ENCODE results near the gene LRP1B. TPM values are rescaled to one million over a fixed set of nuclear protein-coding genes. Genes with fewer than 3 reads are reported as not detected.
A peak's percentile ranks its signal among the peaks of the same experiment; 100 is the strongest.

The LRP1B gene
- total RNA-seq, 2 donors from 2014 or later, result 0.52 to 3.0 TPM

DNA sequence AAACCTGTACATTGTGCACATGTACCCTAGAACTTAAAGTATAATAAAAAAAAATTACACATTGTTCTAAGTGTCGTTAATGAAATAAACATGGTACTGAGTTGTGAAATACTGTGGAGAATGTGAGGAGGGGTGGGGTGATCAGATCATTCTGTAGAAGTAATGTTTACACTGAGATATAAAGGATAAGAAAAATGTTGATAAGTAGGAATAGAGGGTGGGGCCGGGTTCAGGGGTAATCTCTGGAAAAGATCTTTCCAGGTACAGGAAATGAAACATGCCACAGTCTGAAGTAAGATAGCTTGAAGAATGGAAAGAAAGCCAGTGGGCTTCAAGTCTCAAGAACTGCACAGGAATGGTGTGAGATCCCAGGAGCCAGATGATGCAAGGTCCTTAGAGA, 1482.4 kb downstream of the LRP1B start:
- ATAC-seq, result no peak
- no peaks in the 10 kb centered on the region for H3K4me1 ChIP-seq
- DNase-seq, result no peak
- WGBS, 2 donors, result 62 to 72% methylated on average over 2 of the region's 2 CpGs
- no peak overlapping the region for H3K27ac ChIP-seq
- intact Hi-C loops (cut with DNase I), result no loop called here
- H3K4me3 ChIP-seq, result no peak overlapping the region
- H3K27me3 ChIP-seq, result no peaks in the 10 kb centered on the region
- no peaks in the 10 kb centered on the region for H3K9me3 ChIP-seq
- TF ChIP-seq, protein P1, sequence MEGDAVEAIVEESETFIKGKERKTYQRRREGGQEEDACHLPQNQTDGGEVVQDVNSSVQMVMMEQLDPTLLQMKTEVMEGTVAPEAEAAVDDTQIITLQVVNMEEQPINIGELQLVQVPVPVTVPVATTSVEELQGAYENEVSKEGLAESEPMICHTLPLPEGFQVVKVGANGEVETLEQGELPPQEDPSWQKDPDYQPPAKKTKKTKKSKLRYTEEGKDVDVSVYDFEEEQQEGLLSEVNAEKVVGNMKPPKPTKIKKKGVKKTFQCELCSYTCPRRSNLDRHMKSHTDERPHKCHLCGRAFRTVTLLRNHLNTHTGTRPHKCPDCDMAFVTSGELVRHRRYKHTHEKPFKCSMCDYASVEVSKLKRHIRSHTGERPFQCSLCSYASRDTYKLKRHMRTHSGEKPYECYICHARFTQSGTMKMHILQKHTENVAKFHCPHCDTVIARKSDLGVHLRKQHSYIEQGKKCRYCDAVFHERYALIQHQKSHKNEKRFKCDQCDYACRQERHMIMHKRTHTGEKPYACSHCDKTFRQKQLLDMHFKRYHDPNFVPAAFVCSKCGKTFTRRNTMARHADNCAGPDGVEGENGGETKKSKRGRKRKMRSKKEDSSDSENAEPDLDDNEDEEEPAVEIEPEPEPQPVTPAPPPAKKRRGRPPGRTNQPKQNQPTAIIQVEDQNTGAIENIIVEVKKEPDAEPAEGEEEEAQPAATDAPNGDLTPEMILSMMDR (IDR thresholded peaks at IDR 0.05), result no peak
- TF ChIP-seq POLR2A (IDR thresholded peaks at IDR 0.05), result no peak
- H3K36me3 ChIP-seq (replicated peaks in 1 of 2; ENCODE audit: insufficient read depth in 1 of 2, low read depth in 2 of 2), result no peaks in the 10 kb centered on the region

DNA sequence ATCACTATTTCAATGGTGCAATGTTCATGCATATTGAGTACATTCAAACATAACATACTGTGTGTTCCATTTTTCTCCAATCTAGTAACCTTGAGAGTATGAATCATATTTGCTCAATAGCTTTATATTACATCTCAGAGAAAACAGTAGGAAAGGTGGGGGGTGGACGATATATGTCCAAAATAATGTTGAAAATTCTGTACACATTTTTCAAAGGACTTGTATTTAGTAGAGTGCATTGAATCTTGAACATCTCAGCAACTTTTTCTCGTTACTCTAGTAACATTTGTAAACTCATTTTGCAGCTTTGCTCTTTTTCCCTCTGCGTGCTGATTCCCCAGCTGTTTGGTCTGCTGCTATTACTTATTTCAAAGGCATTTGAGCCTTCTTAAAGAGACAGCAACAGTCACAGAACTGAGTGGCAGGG, 1487.0 kb downstream of the LRP1B start:
- peak in 2 of 4 donors; percentile 6 to 14 for DNase-seq
- Histone ChIP-seq H3K9me3 (no peaks in the 10 kb centered on the region), H3K27me3 (no peaks in the 10 kb centered on the region), H3K4me1 (no peaks in the 10 kb centered on the region), H3K27ac (no peak overlapping the region), H3K36me3 (replicated peaks in 1 of 2; ENCODE audit: insufficient read depth in 1 of 2, low read depth in 2 of 2) (no peaks in the 10 kb centered on the region), H3K4me3 (no peak overlapping the region)
- TF ChIP-seq, protein P1 (IDR thresholded peaks at IDR 0.05), result no peak
- TF ChIP-seq POLR2A (IDR thresholded peaks at IDR 0.05), result no peak
- intact Hi-C loops (cut with DNase I), result no loop called here
- WGBS, 2 donors, result 11 to 14% methylated on average over 3 of the region's 3 CpGs
- no peak for ATAC-seq

DNA sequence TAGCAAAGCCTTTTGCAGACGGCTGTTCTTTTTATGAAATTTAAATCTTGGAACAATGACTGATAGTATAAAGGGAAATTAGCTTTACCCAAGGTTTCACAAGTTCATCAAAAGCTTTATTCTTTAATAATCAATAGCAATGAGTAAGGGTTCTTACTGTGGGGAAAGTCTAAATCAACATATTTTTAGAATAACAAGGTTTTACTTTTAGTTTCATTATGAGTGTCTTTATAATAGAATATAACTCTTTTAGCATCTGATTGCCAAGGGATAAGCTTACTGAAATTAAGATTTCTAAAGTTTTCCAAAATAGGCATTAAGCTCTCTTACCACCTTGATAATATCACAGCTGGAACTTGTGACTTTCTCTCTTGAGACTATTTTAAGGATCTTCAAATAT, 1489.7 kb downstream of the LRP1B start:
- H3K9me3 ChIP-seq, result no peaks in the 10 kb centered on the region
- 49% methylated on average over 1 of the region's 1 CpG for WGBS, 2 donors
- TF ChIP-seq, protein P1 (IDR thresholded peaks at IDR 0.05), result no peak
- TF ChIP-seq POLR2A (IDR thresholded peaks at IDR 0.05), result no peak
- DNase-seq, result no peak
- H3K36me3 ChIP-seq (replicated peaks in 1 of 2; ENCODE audit: insufficient read depth in 1 of 2, low read depth in 2 of 2), result no peaks in the 10 kb centered on the region
- no peak overlapping the region for H3K4me3 ChIP-seq
- no peaks in the 10 kb centered on the region for H3K27me3 ChIP-seq
- ATAC-seq, result no peak
- H3K4me1 ChIP-seq, result no peaks in the 10 kb centered on the region
- H3K27ac ChIP-seq, result no peak overlapping the region
- intact Hi-C loops (cut with DNase I), result no loop called here

DNA sequence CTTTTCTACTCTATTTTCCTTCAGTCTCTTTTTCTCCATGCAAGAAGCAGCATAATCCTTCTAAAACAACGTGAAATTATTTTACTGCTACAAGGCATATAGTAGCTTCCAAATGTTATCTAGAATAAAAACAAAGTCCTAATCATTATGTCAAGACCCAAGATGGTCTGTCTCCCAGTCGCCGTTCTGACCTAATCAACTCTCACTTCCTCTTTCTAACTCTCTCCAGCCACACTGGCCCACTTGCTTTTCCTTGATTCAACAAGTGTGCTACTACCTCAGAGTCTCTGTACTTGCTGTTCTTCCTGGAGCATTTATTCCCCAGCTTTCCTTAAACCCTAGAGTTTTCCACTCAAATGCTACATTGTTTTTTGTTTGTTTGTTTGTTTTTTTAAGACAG, 1491.2 kb downstream of the LRP1B start:
- H3K27ac ChIP-seq, result no peak overlapping the region
- intact Hi-C loops (cut with DNase I), result no loop called here
- no peaks in the 10 kb centered on the region for H3K4me1 ChIP-seq
- ATAC-seq (no peak), DNase-seq (no peak)
- TF ChIP-seq, protein P1 (IDR thresholded peaks at IDR 0.05), result no peak
- no peak for TF ChIP-seq POLR2A (IDR thresholded peaks at IDR 0.05)
- H3K36me3 ChIP-seq (replicated peaks in 1 of 2; ENCODE audit: insufficient read depth in 1 of 2, low read depth in 2 of 2), result no peaks in the 10 kb centered on the region
- no peak overlapping the region for H3K4me3 ChIP-seq
- H3K27me3 ChIP-seq, result no peaks in the 10 kb centered on the region
- H3K9me3 ChIP-seq, result no peaks in the 10 kb centered on the region
- 52 to 71% methylated on average over 3 of the region's 3 CpGs for WGBS, 2 donors

DNA sequence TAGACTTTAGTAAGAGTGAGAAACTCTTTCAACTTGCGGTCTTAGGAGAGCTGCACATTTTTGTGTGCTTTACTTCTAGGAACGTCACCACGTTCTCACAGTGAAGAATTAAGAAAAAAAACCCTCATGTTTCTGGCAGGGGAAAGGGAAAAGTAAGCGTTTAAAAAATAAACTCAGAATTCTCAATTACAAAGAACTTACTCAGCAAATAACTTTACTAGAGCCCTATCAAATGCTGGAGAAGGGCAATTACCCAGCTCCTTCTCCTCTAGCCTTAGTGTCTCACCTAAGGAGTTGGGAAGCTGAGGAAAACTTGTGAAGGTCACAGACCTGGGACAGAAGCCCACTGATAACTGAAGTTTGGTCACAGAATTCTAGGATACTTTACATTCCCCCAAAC, 1500.3 kb downstream of the LRP1B start:
- no peak for DNase-seq
- TF ChIP-seq, protein P1 (IDR thresholded peaks at IDR 0.05), result no peak
- no peak for TF ChIP-seq POLR2A (IDR thresholded peaks at IDR 0.05)
- WGBS, 2 donors, result 64 to 78% methylated on average over 4 of the region's 4 CpGs
- Histone ChIP-seq H3K27me3 (no peaks in the 10 kb centered on the region), H3K9me3 (no peaks in the 10 kb centered on the region), H3K4me3 (no peak overlapping the region), H3K4me1 (no peaks in the 10 kb centered on the region), H3K36me3 (replicated peaks in 1 of 2; ENCODE audit: insufficient read depth in 1 of 2, low read depth in 2 of 2) (no peaks in the 10 kb centered on the region), H3K27ac (no peak overlapping the region)
- intact Hi-C loops (cut with DNase I), result no loop called here
- no peak for ATAC-seq
